ENCODE measurements around the gene OGN.
"Not testable (repeated sequence)": the region's sequence is repeated elsewhere in the genome, so short reads cannot be mapped to it uniquely, and the experiment has no call there.

The OGN gene, protein sequence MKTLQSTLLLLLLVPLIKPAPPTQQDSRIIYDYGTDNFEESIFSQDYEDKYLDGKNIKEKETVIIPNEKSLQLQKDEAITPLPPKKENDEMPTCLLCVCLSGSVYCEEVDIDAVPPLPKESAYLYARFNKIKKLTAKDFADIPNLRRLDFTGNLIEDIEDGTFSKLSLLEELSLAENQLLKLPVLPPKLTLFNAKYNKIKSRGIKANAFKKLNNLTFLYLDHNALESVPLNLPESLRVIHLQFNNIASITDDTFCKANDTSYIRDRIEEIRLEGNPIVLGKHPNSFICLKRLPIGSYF

DNA sequence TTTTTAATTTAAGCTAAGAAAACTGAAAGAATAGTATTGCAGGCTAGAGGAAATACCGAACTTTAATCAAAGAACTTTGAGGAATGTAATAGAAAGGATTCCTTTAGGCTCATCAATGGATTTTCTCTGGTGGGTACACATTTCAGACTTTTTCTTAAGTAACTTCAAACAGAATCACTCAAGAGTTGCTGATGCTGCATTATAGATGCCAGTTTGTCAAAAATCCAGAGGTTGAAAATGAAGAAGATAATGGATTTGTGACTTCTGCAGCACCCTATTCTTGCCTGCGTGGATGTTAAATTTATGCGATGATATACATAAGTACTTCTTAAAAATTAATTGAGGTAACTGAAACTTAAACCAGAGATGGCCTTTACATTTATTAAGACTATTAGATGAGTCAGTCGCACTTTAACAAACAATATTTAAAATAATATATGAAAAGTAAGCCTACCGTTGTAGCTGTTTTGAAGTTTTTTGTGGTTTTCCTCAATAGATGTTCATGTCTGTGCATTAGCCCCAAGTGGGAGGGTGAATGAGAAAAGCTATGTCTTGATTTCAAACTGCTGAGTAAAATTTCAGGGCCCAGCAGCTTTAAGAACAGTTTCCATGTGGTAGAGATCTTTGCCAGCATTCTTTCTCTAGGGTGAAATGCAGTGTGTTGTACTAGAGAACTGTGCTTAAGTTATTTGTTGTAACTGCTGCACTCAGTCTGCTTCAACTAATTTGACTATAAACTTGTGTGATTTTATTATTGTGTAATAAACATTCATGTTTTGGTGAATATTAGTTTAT is at the start of gene OGN:
Gene OGN (minus strand): TSS at position 537 of the 795 bp plus-strand sequence. CDS start 1,171 bp downstream, outside the sequence.
- no peak for DNase-seq

DNA sequence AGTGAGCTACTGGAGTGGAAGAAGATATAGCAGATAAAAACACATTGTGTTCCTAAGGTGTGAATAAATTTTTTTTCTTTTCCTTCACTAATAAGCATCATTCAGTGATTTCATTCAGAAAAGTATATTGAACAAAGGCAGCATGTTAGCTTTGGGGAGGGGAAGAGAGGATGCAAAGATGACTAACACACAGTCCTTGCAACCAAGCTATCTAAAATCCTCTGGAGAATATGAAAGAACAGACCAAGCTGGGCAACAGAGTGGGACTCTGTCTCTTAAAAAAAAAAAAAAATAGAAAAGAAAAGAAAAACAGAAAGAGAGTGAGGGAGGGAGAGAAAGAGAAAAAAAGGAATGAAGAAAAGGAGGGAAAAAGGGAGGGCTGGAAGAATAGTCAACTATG is 42.2 kb upstream of the OGN start:
- DNase-seq: no peak

- DNase-seq: no peak
These were observed 40.5 kb upstream of the OGN start for GRCh38 chr9:92444841-92445240.

DNA sequence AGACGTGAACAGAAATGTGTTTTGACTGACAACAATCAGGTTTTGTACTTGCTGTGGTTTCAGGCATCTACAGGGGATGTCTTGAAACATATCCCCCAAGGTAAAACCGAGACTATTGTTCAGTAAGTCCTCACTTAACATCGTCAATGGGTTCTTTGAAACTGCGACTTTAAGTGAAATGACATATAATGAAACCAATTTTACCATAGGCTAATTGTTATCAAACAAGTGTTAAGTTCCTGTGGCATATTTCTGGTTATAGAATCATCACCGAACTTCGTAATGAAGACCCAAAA is 36.3 kb upstream of the OGN start:
- no peak for DNase-seq

- no peak for DNase-seq
These were observed 35.8 kb upstream of the OGN start for GRCh38 chr9:92439921-92440750.

DNA sequence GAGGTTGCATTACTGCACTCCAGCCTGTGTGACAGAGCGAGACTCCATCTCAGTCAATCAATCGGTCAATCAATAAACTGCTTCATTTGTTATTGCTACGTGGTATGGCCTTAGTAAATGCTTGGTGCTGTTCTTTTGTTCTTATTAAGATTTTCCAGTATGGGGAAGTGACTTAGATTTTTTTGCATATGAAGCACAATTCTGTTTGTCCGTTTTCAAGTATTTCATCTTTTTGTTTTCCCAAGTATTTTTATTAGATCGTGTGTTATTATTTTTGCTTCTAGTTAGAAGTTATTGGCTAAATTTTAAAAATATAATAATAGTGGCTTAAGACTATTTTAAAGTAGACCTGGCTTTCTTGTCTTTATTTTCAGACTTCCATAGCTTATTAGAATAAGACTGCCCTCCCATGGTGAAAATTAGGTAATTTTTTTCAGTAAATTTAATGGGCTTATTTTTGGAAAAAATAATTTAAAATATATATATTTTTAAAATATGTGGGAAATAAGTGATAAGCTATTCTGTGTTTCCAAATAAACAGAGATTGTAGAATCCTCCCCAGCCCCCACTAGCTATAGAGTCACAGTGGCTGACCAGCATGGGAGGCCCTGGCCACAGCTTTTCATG is 34.6 kb upstream of the OGN start:
- peak; percentile 7 for DNase-seq

GRCh38 chr9:92435263-92435662 is 30.9 kb upstream of the OGN start:
- no peak for DNase-seq

DNA sequence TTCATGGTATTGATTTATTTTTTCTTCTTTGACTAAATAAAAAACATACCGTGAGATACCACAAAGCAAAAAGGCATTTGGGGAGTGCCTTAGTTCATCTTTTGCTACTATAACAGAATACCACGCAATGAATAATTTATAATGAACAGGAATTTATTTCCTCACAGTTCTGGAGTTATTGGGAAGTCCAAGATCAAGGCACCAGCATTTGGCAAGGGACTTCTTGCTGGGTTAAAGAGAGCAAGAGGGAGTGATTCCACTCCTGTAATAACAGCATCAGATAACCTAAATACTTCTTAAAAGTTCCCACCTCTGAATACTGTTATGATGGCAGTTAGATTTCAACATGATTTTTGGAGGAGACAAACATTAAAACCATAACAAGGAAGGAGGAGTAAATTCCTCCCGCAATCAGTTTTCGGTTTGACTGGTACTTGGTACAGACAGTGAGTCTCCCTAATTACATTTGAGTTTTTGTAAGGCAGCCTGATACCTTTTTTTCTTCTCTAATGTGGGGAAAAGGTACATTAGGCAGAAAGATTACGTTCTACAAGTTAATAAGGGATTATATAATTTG is 28.7 kb upstream of the OGN start:
- DNase-seq: no peak

GRCh38 chr9:92432350-92432749 is 28.0 kb upstream of the OGN start:
- DNase-seq: no peak

DNA sequence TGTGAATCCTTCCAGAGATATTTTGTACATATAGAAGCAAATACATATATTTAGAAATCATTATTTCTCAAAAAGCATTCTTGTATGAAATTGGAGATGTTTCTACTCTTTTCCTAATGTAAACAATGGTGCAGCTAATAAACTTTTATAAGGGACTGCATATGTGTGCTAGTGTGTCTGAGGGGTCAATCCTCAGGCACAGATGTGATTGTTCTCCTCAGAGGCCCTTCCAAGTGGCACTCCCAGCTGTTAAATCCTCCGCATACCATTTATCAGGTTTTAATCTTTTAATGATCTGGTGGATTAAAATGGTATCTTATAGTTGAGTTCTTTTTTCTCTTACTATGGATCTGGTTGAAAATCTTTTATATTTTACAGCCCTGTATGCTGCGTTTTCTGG is 25.5 kb upstream of the OGN start:
- DNase-seq: no peak

GRCh38 chr9:92426501-92427145 is 22.2 kb upstream of the OGN start:
- DNase-seq: peak; percentile 64

- no peak for DNase-seq
These were observed 21.1 kb upstream of the OGN start for GRCh38 chr9:92425474-92425873.

- no peak for DNase-seq
These were observed 20.0 kb upstream of the OGN start, which contains the start of gene OMD for GRCh38 chr9:92424340-92424739. Gene OMD, minus strand, starts transcription at chr9:92424471. Its CDS starts 6,913 bp downstream, at chr9:92417558.

DNA sequence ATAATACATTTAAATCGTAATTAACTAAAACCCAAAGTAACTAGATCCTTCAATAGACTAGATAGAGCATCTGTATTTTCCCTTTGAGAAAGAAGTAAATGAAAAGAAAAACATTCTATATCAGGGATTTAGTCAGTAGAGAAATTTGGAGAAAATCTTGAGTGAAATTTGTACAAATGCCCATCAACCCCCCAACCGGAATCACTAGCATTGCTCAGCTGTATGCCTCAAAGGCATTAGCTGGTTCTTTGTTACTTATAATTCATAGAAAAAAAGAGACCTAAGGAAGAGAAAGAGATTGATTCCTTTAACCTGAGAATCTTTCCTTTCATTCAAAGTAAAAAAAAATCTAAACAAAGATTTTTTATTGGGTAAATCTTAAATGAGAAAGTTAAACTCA is 19.2 kb upstream of the OGN start:
- DNase-seq: no peak

GRCh38 chr9:92422611-92423338 is 18.4 kb upstream of the OGN start:
- no peak for DNase-seq

- no peak for DNase-seq
These were observed 10.2 kb upstream of the OGN start for GRCh38 chr9:92414566-92414965.

GRCh38 chr9:92411157-92411556 is 6.8 kb upstream of the OGN start:
- not testable (repeated sequence) for DNase-seq

DNA sequence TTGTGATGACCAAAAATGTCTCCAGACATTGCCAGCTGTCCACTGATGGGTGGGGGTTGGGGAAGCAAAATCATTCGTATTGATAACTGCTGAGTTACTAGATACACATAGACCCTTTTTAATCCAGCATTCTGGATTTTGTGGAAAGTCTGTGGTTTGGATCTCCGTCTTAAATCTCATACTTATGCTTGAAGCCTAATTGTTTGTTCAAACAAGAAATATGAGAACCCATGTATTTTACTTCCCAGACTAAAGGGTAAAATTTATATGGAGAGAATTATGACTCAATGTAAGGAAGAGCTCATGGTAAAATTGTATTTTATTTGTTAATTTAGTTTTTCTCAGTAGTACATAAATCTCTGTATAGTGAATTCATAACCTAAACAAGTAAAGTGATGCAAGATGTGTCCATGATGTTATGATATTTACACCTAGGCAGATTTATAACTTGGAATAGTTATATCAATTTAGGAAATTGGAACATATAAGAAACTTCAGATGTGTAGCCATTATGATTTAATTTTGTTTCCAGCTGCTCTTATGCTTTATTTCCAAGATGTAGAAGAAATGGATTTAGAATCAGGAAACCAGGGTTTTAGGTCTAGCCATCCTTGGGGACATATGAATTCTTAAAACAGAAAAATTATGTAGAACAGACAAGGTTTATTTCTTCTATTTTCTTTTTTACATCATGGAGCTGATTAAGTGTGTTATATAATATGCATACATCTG is 4.5 kb upstream of the OGN start:
- no peak for DNase-seq

- DNase-seq: no peak
These were observed 3.4 kb upstream of the OGN start for GRCh38 chr9:92407818-92408217.

- no peak for DNase-seq
These were observed 2.1 kb upstream of the OGN start for GRCh38 chr9:92406477-92406876.

GRCh38 chr9:92405818-92406217 is 1.4 kb upstream of the OGN start:
- DNase-seq: no peak
